Activated T-helper 2 cell treated with anti-CD3 and anti-CD28 coated beads, Interferon-gamma antibody, Interleukin-2, Interleukin-4, amounts not matched to agents 10 μg/mL and 5 μg/mL and 100 μg/mL, durations not matched to agents 14 hours and 24 hours and 36 hours (primary cell): ENCODE results near the gene OR2V1. TPM values are rescaled to one million over a fixed set of nuclear protein-coding genes. Genes with fewer than 3 reads are reported as not detected.
"Not testable (repeated sequence)": the region's sequence is repeated elsewhere in the genome, so short reads cannot be mapped to it uniquely, and the experiment has no call there.

Source experiments
- DNase-seq: peaks from one replicate; pipeline ENCODE4 v3.0.0; 2021; ENCODE audit warnings: low spot score
- H3K27ac Mint-ChIP-seq: one replicate; pipeline ENCODE4 v1.8.0; 2021; ENCODE audit warnings: mixed read lengths
- H3K27me3 Mint-ChIP-seq: one replicate; pipeline ENCODE4 v1.8.0; 2021; ENCODE audit warnings: low read depth, mixed read lengths
- H3K36me3 Mint-ChIP-seq: one replicate; pipeline ENCODE4 v1.8.0; 2021; ENCODE audit warnings: low read depth, mixed read lengths
- H3K4me1 Mint-ChIP-seq: one replicate; pipeline ENCODE4 v1.8.0; 2021; ENCODE audit warnings: low read depth, mixed read lengths
- H3K4me3 Mint-ChIP-seq: one replicate; pipeline ENCODE4 v1.8.0; 2021; ENCODE audit warnings: low read depth, mild to moderate bottlenecking, moderate library complexity, mixed read lengths
- H3K9me3 Mint-ChIP-seq: one replicate; pipeline ENCODE4 v1.8.0; 2021; ENCODE audit warnings: mixed read lengths
- intact Hi-C: fragments of 100-400 bp; cut with micrococcal nuclease; formaldehyde crosslinking; loops from one replicate; pipeline ENCODE4 v1.15.1; 2023
- total RNA-seq: library from RNA; stranded (reverse); gene quantifications from 2 replicates; pipeline ENCODE4 v1.2.3, GENCODE V29; 2022

OR2V1 gene
- total RNA-seq, result not detected in 2 replicates

- no peak within 1 kb of the TSS for H3K27ac Mint-ChIP-seq
- intact Hi-C loops, result no loop called here
- peaks cover 23% of the 10 kb centered on the region for H3K27me3 Mint-ChIP-seq
- H3K4me3 Mint-ChIP-seq, result no peak within 1 kb of the TSS
- H3K4me1 Mint-ChIP-seq, result no peaks in the 10 kb centered on the region
- H3K9me3 Mint-ChIP-seq, result no peaks in the 10 kb centered on the region
- no peak for DNase-seq
- H3K36me3 Mint-ChIP-seq, result no peaks in the 10 kb centered on the region
These were observed at the start of gene OR2V1 for GRCh38 chr5:181130832-181131496. TSS of gene OR2V1 (minus strand) at chr5:181131169. CDS start at chr5:181125304, 5,865 bp downstream.

GRCh38 chr5:181177559-181177958 lies 46.6 kb upstream of the OR2V1 start:
- peaks cover 15% of the 10 kb centered on the region for H3K4me1 Mint-ChIP-seq
- not testable (repeated sequence) for DNase-seq, H3K4me3 Mint-ChIP-seq, H3K9me3 Mint-ChIP-seq, H3K27ac Mint-ChIP-seq, H3K36me3 Mint-ChIP-seq
- peaks cover 15% of the 10 kb centered on the region for H3K27me3 Mint-ChIP-seq
- intact Hi-C loops, result loop anchor here (10.0 kb wide), 1 partner anchor 63 kb away; no protein-coding TSS in a partner anchor

GRCh38 chr5:181176254-181176952 lies 45.4 kb upstream of the OR2V1 start:
- Mint-ChIP-seq H3K4me1 (peaks cover 13% of the 10 kb centered on the region), H3K27me3 (peaks cover 13% of the 10 kb centered on the region), H3K27ac (no peak overlapping the region), H3K9me3 (no peaks in the 10 kb centered on the region), H3K4me3 (no peak overlapping the region), H3K36me3 (no peaks in the 10 kb centered on the region)
- intact Hi-C loops, result loop anchor here (10.0 kb wide), 1 partner anchor 62 kb away; no protein-coding TSS in a partner anchor
- DNase-seq, result no peak

GRCh38 chr5:181173420-181174342 lies 42.7 kb upstream of the OR2V1 start:
- Mint-ChIP-seq H3K36me3 (no peaks in the 10 kb centered on the region), H3K4me3 (peak overlapping the region; percentile 87), H3K27me3 (peaks cover 28% of the 10 kb centered on the region), H3K4me1 (peaks cover 34% of the 10 kb centered on the region), H3K9me3 (no peaks in the 10 kb centered on the region), H3K27ac (peak overlapping the region; percentile 92)
- intact Hi-C loops, result loop anchor here (1.0 to 10.0 kb wide), 5 partner anchors 9 to 371 kb away; partner anchors contain the start of genes MGAT1 and TRIM7
- DNase-seq, result peak; percentile 71

DNA sequence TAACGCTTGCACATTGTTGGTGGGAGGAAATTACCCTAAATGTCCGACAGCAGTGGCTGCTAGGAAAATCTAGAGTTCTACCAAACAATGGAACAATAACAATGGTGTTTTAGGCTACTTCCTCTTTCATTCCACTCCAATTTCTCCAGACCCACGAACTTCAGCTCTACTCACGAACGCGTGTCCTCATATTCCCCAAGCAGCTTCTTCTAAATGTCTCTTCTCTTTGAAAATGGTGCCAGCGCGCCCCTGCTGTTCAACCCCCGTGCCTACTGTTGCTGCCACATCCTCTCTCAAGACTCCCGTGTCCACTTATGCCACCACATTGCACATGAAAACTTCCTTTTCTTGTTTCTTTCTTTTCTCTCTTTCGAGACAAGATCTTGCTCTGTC lies 42.1 kb upstream of the OR2V1 start:
- Mint-ChIP-seq H3K36me3 (no peaks in the 10 kb centered on the region), H3K9me3 (no peaks in the 10 kb centered on the region), H3K27me3 (peaks cover 31% of the 10 kb centered on the region), H3K4me3 (peak overlapping the region; percentile 87), H3K4me1 (peaks cover 35% of the 10 kb centered on the region), H3K27ac (peak overlapping the region; percentile 92)
- no peak for DNase-seq
- intact Hi-C loops, result loop anchor here (1.0 to 10.0 kb wide), 5 partner anchors 9 to 371 kb away; partner anchors contain the start of genes MGAT1 and TRIM7

DNA sequence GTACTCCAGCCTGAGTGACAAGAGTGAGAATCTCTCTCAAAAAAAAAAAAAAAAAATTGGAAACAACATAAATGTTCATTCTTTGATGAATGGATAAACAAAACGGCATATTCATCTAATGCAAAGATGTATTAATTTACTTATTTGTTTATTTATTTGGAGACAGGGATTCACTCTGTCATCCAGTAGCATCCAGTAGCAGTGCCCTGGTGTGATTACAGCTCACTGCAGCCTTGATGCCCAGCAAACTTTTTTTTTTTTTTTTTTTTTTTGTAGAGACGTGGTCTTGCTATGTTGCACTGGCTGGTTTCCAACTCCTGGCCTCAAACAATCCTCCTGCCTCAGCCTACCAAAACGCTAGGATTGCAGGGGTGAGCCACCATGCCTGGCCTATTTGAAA lies 40.8 kb upstream of the OR2V1 start:
- H3K4me3 Mint-ChIP-seq, result no peak overlapping the region
- intact Hi-C loops, result loop anchor here (2.0 to 10.0 kb wide), 4 partner anchors 17 to 369 kb away; partner anchors contain the start of genes MGAT1 and TRIM7
- no peak for DNase-seq
- no peak overlapping the region for H3K27ac Mint-ChIP-seq
- H3K9me3 Mint-ChIP-seq, result no peaks in the 10 kb centered on the region
- H3K36me3 Mint-ChIP-seq, result no peaks in the 10 kb centered on the region
- H3K27me3 Mint-ChIP-seq, result peaks cover 35% of the 10 kb centered on the region
- H3K4me1 Mint-ChIP-seq, result peaks cover 44% of the 10 kb centered on the region

DNA sequence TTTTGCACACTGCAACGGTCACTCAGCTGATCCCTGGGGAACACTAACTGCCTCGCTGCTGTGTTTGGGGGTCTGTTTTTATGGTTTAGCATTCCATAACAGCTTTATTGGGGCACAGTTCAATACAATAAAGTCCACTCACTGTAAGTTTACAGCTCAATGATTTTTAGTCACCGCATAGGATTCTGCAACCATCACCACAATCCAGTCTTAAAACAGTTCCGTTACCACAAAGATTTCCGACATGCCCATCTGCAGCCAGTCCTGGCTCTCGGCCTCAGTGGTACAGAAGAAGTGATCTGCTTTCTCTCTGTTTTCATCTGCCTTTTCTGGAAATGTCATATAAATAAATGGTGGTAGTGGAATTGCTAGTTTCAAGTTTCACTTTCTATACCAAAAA lies 40.0 kb upstream of the OR2V1 start:
- DNase-seq, result no peak
- Mint-ChIP-seq H3K9me3 (no peaks in the 10 kb centered on the region), H3K27ac (no peak overlapping the region), H3K36me3 (no peaks in the 10 kb centered on the region), H3K27me3 (peaks cover 31% of the 10 kb centered on the region), H3K4me3 (peak overlapping the region; percentile 23), H3K4me1 (peaks cover 46% of the 10 kb centered on the region)
- intact Hi-C loops, result loop anchor here (5.0 to 10.0 kb wide), 3 partner anchors 36 to 369 kb away; partner anchors contain the start of genes MGAT1 and TRIM7

- peaks cover 49% of the 10 kb centered on the region for H3K4me1 Mint-ChIP-seq
- intact Hi-C loops, result loop anchor here (5.0 to 10.0 kb wide), 3 partner anchors 37 to 368 kb away; partner anchors contain the start of genes MGAT1 and TRIM7
- peaks cover 29% of the 10 kb centered on the region for H3K27me3 Mint-ChIP-seq
- H3K4me3 Mint-ChIP-seq, result peak overlapping the region; percentile 71
- H3K9me3 Mint-ChIP-seq, result no peaks in the 10 kb centered on the region
- H3K36me3 Mint-ChIP-seq, result no peaks in the 10 kb centered on the region
- H3K27ac Mint-ChIP-seq, result peak overlapping the region; percentile 47
- DNase-seq, result no peak
These were observed 39.4 kb upstream of the OR2V1 start for GRCh38 chr5:181170237-181170825.

DNA sequence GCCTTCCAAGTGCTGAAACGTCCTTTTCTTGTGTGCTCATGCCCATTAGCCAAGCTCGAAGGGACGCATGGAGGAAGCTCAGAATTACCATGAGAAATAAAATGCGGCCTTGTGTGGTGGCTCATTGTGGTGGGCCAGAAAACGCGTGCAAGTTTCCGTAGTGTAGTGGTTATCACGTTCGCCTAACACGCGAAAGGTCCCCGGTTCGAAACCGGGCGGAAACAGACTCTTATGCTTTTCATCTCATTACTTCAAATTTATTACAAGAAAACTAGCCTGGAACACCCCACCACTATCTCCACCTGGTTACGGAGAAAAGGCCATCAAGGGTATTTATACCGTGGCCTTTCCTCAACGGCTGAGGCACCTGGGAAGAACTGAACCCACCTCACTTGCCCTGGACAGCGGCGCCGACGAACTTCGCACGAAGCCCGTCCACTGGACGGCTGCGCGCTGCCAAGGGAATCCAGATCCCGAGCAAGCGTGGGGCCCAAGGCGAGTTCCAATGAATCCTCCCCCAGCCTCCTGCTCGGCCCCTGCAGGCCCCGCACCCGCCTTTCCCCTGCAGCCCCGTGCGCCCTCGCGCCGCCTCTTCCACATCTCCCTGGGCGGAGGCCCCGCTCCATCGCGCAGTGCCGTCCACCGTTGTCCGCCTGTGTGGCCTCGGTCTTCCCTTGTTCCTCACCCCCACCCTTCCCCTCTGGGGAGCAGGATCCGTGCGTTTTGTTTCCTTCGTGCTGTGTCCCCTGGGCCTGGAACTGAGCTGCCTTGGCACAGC lies 38.7 kb upstream of the OR2V1 start:
- peaks cover 28% of the 10 kb centered on the region for H3K27me3 Mint-ChIP-seq

DNA sequence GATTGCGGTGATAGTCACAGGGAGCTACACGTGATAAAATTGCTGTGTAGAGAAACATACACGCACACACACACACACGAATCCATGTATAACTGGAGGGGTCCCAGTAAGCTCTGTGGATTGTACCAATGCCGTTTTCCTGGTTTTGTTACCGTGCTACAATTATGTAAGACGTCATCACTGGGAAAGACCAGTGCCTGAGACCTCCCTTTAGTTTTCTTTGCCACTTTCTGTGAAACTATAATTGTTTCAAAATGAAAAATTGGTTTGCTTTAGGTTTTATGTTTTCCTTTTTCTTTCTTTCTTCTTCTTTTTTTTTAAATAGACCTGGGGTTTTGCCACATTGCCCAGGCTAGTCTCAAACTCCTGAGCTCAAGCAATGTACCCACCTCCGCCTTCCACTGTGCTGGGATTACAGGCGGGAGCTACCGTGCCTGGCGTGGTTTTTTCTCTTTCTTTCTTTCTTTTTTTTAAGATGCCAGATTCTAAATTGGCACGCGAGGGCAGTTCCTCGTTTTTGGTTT lies 37.7 kb upstream of the OR2V1 start:
- DNase-seq, result no peak
- peaks cover 28% of the 10 kb centered on the region for H3K27me3 Mint-ChIP-seq
- intact Hi-C loops, result no loop called here
- H3K36me3 Mint-ChIP-seq, result no peaks in the 10 kb centered on the region
- H3K9me3 Mint-ChIP-seq, result no peaks in the 10 kb centered on the region
- peaks cover 52% of the 10 kb centered on the region for H3K4me1 Mint-ChIP-seq
- H3K27ac Mint-ChIP-seq, result no peak overlapping the region
- peak overlapping the region; percentile 45 for H3K4me3 Mint-ChIP-seq

More for the DNA sequence above, 38.7 kb upstream of the OR2V1 start:
- peaks cover 50% of the 10 kb centered on the region for H3K4me1 Mint-ChIP-seq
- H3K27ac Mint-ChIP-seq, result peak overlapping the region; percentile 47
- H3K36me3 Mint-ChIP-seq, H3K9me3 Mint-ChIP-seq: not testable (repeated sequence)
- peak; percentile 68 for DNase-seq
- H3K4me3 Mint-ChIP-seq, result peak overlapping the region; percentile 71
- intact Hi-C loops, result loop anchor here (5.0 to 10.0 kb wide), 3 partner anchors 38 to 367 kb away; partner anchors contain the start of genes MGAT1 and TRIM7

DNA sequence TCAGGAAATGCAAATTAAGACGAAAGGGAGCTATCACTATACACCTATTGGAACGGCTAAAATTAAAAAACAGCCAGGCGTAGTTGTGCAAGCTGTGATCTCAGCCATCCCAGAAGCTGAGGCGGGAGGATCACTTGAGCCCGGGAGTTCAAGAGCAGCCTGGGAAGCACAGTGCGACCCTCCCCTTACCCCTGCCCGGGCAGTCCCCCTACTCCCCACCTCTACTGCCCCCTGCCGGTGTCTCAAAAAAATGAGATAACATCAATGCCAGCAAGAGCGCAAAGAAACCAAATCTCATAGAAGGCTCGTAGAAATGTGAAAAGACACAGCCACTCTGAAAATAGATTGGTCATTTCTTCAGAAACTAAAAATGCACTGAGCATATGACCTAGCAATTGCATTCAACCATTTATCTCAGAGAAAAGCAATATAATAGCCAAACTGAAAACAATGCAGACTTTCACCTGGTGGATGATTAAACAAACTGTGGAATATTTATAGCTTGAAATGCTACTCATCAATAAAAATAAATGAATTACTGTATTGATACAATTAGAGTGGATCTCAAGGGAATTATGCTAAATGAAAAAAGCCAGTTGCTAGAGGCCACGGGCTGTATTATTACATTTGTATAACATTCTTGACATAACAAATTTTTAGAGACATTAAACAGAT lies 37.0 kb upstream of the OR2V1 start:
- Mint-ChIP-seq H3K36me3 (no peaks in the 10 kb centered on the region), H3K27me3 (peaks cover 28% of the 10 kb centered on the region), H3K9me3 (no peaks in the 10 kb centered on the region), H3K4me3 (no peak overlapping the region), H3K27ac (no peak overlapping the region), H3K4me1 (peaks cover 53% of the 10 kb centered on the region)
- no peak for DNase-seq
- intact Hi-C loops, result loop anchor here (2.0 kb wide), 1 partner anchor 49 kb away; no protein-coding TSS in a partner anchor
